ENCODE data around the gene GNPDA1.

The GNPDA1 gene

GRCh38 chr5:141973871-141974595 is 38.8 kb downstream of the GNPDA1 start:
- CTCF ChIA-PET: interaction anchor here (1.1 to 1.4 kb wide), 3 partner anchors 14 to 169 kb away, joined by 3 to 6 read pairs (median 4); no protein-coding TSS in a partner anchor
- H3K4me3 ChIP-seq (ENCODE audit: low read depth, low read length): no peak overlapping the region
- POLR2A ChIA-PET: no interaction called here
- TF ChIP-seq CTCF (IDR thresholded peaks at IDR 0.05; ENCODE audit: insufficient read depth, low read length, missing control alignments): no peak
- peak; percentile 49 for DNase-seq (ENCODE audit: low read depth, low spot score)

GRCh38 chr5:141969783-141970771 is 42.8 kb downstream of the GNPDA1 start:
- no peak for DNase-seq (ENCODE audit: low read depth, low spot score)
- H3K4me3 ChIP-seq (ENCODE audit: low read depth, low read length): peak overlapping the region; percentile 88
- ChIA-PET POLR2A (interaction anchor here (0.5 to 1.5 kb wide), 8 partner anchors 8 to 572 kb away, joined by 3 to 7 read pairs (median 3); partner anchors contain the start of gene RELL2), CTCF (interaction anchor here (0.6 to 20.8 kb wide), 30 partner anchors 9 to 347 kb away, joined by 3 to 828 read pairs (median 7); partner anchors contain the start of genes ARAP3, DELE1, GNPDA1 and PCDH1)
- no peak for TF ChIP-seq CTCF (IDR thresholded peaks at IDR 0.05; ENCODE audit: insufficient read depth, low read length, missing control alignments)

GRCh38 chr5:141968914-141969608 is 43.8 kb downstream of the GNPDA1 start, which contains the start of gene RNF14:
Gene RNF14, plus strand, starts transcription at chr5:141969105. Its CDS starts 4,484 bp downstream, at chr5:141973589.
- peak; percentile 88 for TF ChIP-seq CTCF (IDR thresholded peaks at IDR 0.05; ENCODE audit: insufficient read depth, low read length, missing control alignments)
- peak within 1 kb of the TSS; percentile 88 for H3K4me3 ChIP-seq (ENCODE audit: low read depth, low read length)
- DNase-seq (ENCODE audit: low read depth, low spot score): peak; percentile 28
- POLR2A ChIA-PET: interaction anchor here (0.5 to 1.5 kb wide), 11 partner anchors 8 to 649 kb away, joined by 3 to 7 read pairs (median 3); partner anchors contain the start of genes DELE1, RELL2 and TAF7
- CTCF ChIA-PET: interaction anchor here (0.6 to 20.8 kb wide), 39 partner anchors 10 to 358 kb away, joined by 3 to 828 read pairs (median 6); partner anchors contain the start of genes ARAP3, DELE1, GNPDA1 and PCDH1

GRCh38 chr5:141966963-141967333 is 45.9 kb downstream of the GNPDA1 start:
- no peak for DNase-seq (ENCODE audit: low read depth, low spot score)
- H3K4me3 ChIP-seq (ENCODE audit: low read depth, low read length): no peak overlapping the region
- CTCF ChIA-PET: interaction anchor here (2.8 to 20.8 kb wide), 4 partner anchors 8 to 270 kb away, joined by 14 to 828 read pairs (median 74); partner anchors contain the start of genes PCDH1 and PCDH12
- POLR2A ChIA-PET: no interaction called here
- TF ChIP-seq CTCF (IDR thresholded peaks at IDR 0.05; ENCODE audit: insufficient read depth, low read length, missing control alignments): no peak

- H3K4me3 ChIP-seq (ENCODE audit: low read depth, low read length): no peak overlapping the region
- CTCF ChIA-PET: interaction anchor here (4.4 to 20.8 kb wide), 4 partner anchors 8 to 270 kb away, joined by 22 to 828 read pairs (median 194); partner anchors contain the start of genes PCDH1 and PCDH12
- TF ChIP-seq CTCF (IDR thresholded peaks at IDR 0.05; ENCODE audit: insufficient read depth, low read length, missing control alignments): no peak
- DNase-seq (ENCODE audit: low read depth, low spot score): no peak
- POLR2A ChIA-PET: no interaction called here
These were observed 46.4 kb downstream of the GNPDA1 start for GRCh38 chr5:141966275-141966962.

Measured in AG04449 (cell line).